OCI-LY3 (cell line): ENCODE data around the gene CACNA1G.

ENCODE experiments used
- EZH2phosphoT487 ChIP-seq: fragments of 200-600 bp; shearing (Covaris generic); IDR thresholded peaks from 2 replicates; pipeline ENCODE4 v1.6.1; 2018; ENCODE audit warnings: antibody characterized with exemption, mixed run types, low read depth
- TF ChIP-seq, protein P1 (sequence below): fragments of 200-600, 300-600 bp; sonication (generic); IDR thresholded peaks from 2 replicates; pipeline ENCODE4 v1.5.1; 2014; ENCODE audit warnings: antibody characterized with exemption, low read length, low read depth

- TF ChIP-seq, protein P1, sequence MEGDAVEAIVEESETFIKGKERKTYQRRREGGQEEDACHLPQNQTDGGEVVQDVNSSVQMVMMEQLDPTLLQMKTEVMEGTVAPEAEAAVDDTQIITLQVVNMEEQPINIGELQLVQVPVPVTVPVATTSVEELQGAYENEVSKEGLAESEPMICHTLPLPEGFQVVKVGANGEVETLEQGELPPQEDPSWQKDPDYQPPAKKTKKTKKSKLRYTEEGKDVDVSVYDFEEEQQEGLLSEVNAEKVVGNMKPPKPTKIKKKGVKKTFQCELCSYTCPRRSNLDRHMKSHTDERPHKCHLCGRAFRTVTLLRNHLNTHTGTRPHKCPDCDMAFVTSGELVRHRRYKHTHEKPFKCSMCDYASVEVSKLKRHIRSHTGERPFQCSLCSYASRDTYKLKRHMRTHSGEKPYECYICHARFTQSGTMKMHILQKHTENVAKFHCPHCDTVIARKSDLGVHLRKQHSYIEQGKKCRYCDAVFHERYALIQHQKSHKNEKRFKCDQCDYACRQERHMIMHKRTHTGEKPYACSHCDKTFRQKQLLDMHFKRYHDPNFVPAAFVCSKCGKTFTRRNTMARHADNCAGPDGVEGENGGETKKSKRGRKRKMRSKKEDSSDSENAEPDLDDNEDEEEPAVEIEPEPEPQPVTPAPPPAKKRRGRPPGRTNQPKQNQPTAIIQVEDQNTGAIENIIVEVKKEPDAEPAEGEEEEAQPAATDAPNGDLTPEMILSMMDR: no peak
- no peak for TF ChIP-seq EZH2phosphoT487
These were observed 72.1 kb downstream of the CACNA1G start for GRCh38 chr17:50632637-50633036.
